Astrocyte (in vitro differentiated cells and primary cell): ENCODE measurements around the gene PRRT3. TPM values are rescaled to one million over a fixed set of nuclear protein-coding genes. Genes with fewer than 3 reads are reported as not detected.

Source experiments
- DNase-seq: peaks from one replicate; pipeline ENCODE4 v3.0.0-alpha.2; 2010; ENCODE audit warnings: low read depth
- FAIRE-seq: peaks from 2 replicates; lab custom pipeline; 2011; peaks lifted over from hg19 to GRCh38; lab: Jason Lieb, UNC
- H2AFZ ChIP-seq: 2 replicates; pipeline ENCODE4 v1.6.0; 2012; ENCODE audit warnings: low read depth, low read length, inconsistent platforms
- H3K27ac ChIP-seq: 2 replicates; pipeline ENCODE4 v1.5.1; 2011; ENCODE audit warnings: low read depth, low read length, inconsistent platforms
- H3K27me3 ChIP-seq: 2 replicates; pipeline ENCODE4 v1.6.0; 2011; ENCODE audit warnings: low read length, inconsistent platforms; ENCODE audit not compliant: insufficient read depth
- H3K36me3 ChIP-seq: 2 replicates; pipeline ENCODE4 v1.5.1; 2011; ENCODE audit warnings: low read length, inconsistent platforms; ENCODE audit not compliant: insufficient read depth
- H3K4me1 ChIP-seq: 2 replicates; pipeline ENCODE4 v1.5.1; 2011; ENCODE audit warnings: low read length, inconsistent platforms; ENCODE audit not compliant: insufficient read depth
- H3K4me2 ChIP-seq: 2 replicates; pipeline ENCODE4 v1.6.0; 2012; ENCODE audit warnings: low read length, inconsistent platforms
- H3K4me3 ChIP-seq: 2 replicates; pipeline ENCODE4 v1.5.1; 2011; ENCODE audit warnings: low read depth, mild to moderate bottlenecking, low read length, inconsistent platforms; ENCODE audit not compliant: insufficient read depth
- H3K79me2 ChIP-seq: 2 replicates; pipeline ENCODE4 v1.6.0; 2012; ENCODE audit warnings: mild to moderate bottlenecking, low read length, inconsistent platforms; ENCODE audit not compliant: insufficient read depth
- H3K9ac ChIP-seq: 2 replicates; pipeline ENCODE4 v1.6.0; 2012; ENCODE audit warnings: mild to moderate bottlenecking, low read length, inconsistent platforms
- H3K9me3 ChIP-seq: 2 replicates; pipeline ENCODE4 v1.5.1; 2012; ENCODE audit warnings: low read depth, mild to moderate bottlenecking, low read length, inconsistent platforms; ENCODE audit not compliant: insufficient read depth
- H4K20me1 ChIP-seq: 2 replicates; pipeline ENCODE4 v1.6.0; 2012; ENCODE audit warnings: low read length, inconsistent platforms; ENCODE audit not compliant: insufficient read depth
- H3K27ac Mint-ChIP-seq: one replicate; pipeline ENCODE4 v1.8.0; 2021; ENCODE audit warnings: mild to moderate bottlenecking, mixed read lengths; ENCODE audit not compliant: unreplicated experiment
- H3K27me3 Mint-ChIP-seq: one replicate; pipeline ENCODE4 v1.8.0; 2021; ENCODE audit warnings: low read depth, mixed read lengths; ENCODE audit not compliant: unreplicated experiment
- H3K36me3 Mint-ChIP-seq: one replicate; pipeline ENCODE4 v1.8.0; 2021; ENCODE audit warnings: low read depth, mixed read lengths; ENCODE audit not compliant: unreplicated experiment
- H3K4me1 Mint-ChIP-seq: one replicate; pipeline ENCODE4 v1.8.0; 2021; ENCODE audit warnings: low read depth, mixed read lengths; ENCODE audit not compliant: unreplicated experiment
- H3K4me3 Mint-ChIP-seq: one replicate; pipeline ENCODE4 v1.8.0; 2021; ENCODE audit warnings: mild to moderate bottlenecking, moderate library complexity, mixed read lengths; ENCODE audit not compliant: unreplicated experiment
- H3K9me3 Mint-ChIP-seq: one replicate; pipeline ENCODE4 v1.8.0; 2021; ENCODE audit warnings: mild to moderate bottlenecking, mixed read lengths; ENCODE audit not compliant: unreplicated experiment
- EZH2 ChIP-seq: IDR thresholded peaks from 2 replicates; pipeline ENCODE4 v1.6.1; 2012; ENCODE audit warnings: mild to moderate bottlenecking, low read length, inconsistent platforms; ENCODE audit not compliant: insufficient read depth
- total RNA-seq: library from RNA; stranded (reverse); gene quantifications from 2 replicates; pipeline ENCODE4 v1.2.1, GENCODE V29; 2021
- TF ChIP-seq, protein P1 (sequence below): IDR thresholded peaks from 2 replicates; pipeline ENCODE4 v1.5.1; 2011; ENCODE audit warnings: low read depth, mild to moderate bottlenecking, inconsistent platforms, low read length, moderate library complexity; ENCODE audit not compliant: insufficient read depth

Gene PRRT3
- total RNA-seq, 1 donor from 2014 or later, result 2.4 TPM

DNA sequence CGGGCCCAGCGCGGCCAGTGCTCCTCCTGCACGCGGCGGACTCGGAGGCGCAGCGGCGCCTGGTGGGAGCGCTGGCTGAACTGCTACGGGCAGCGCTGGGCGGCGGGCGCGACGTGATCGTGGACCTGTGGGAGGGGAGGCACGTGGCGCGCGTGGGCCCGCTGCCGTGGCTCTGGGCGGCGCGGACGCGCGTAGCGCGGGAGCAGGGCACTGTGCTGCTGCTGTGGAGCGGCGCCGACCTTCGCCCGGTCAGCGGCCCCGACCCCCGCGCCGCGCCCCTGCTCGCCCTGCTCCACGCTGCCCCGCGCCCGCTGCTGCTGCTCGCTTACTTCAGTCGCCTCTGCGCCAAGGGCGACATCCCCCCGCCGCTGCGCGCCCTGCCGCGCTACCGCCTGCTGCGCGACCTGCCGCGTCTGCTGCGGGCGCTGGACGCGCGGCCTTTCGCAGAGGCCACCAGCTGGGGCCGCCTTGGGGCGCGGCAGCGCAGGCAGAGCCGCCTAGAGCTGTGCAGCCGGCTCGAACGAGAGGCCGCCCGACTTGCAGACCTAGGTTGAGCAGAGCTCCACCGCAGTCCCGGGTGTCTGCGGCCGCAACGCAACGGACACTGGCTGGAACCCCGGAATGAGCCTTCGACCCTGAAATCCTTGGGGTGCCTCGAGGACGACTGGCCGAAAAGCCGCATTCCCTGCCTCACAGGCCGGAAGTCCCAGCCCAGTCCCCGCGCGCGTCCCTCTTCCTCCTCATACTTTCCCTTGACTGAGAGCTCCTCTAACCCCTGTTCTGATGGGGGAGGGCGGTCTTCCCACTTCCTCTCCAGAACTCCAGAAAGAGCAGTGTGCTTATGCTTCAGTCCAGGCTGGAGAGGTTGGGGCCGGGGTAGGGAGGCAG lies 36.7 kb downstream of the PRRT3 start:
- Mint-ChIP-seq H3K4me1 (peaks cover 5% of the 10 kb centered on the region), H3K27ac (peak overlapping the region; percentile 47), H3K36me3 (peaks cover 10% of the 10 kb centered on the region), H3K27me3 (no peaks in the 10 kb centered on the region), H3K4me3 (peak overlapping the region; percentile 83), H3K9me3 (peaks cover 9% of the 10 kb centered on the region)
- H3K9me3 ChIP-seq, result no peaks in the 10 kb centered on the region
- no peaks in the 10 kb centered on the region for H4K20me1 ChIP-seq
- H3K4me2 ChIP-seq, result peak overlapping the region; percentile 92
- no peaks in the 10 kb centered on the region for H3K79me2 ChIP-seq
- peak overlapping the region; percentile 92 for H2AFZ ChIP-seq
- H3K27ac ChIP-seq, result peak overlapping the region; percentile 31
- peak overlapping the region; percentile 70 for H3K9ac ChIP-seq
- TF ChIP-seq, protein P1, sequence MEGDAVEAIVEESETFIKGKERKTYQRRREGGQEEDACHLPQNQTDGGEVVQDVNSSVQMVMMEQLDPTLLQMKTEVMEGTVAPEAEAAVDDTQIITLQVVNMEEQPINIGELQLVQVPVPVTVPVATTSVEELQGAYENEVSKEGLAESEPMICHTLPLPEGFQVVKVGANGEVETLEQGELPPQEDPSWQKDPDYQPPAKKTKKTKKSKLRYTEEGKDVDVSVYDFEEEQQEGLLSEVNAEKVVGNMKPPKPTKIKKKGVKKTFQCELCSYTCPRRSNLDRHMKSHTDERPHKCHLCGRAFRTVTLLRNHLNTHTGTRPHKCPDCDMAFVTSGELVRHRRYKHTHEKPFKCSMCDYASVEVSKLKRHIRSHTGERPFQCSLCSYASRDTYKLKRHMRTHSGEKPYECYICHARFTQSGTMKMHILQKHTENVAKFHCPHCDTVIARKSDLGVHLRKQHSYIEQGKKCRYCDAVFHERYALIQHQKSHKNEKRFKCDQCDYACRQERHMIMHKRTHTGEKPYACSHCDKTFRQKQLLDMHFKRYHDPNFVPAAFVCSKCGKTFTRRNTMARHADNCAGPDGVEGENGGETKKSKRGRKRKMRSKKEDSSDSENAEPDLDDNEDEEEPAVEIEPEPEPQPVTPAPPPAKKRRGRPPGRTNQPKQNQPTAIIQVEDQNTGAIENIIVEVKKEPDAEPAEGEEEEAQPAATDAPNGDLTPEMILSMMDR, result no peak
- TF ChIP-seq EZH2, result peak; percentile 39
- FAIRE-seq (no peak), DNase-seq (peak; percentile 41)
- peaks cover 29% of the 10 kb centered on the region for H3K4me1 ChIP-seq
- no peaks in the 10 kb centered on the region for H3K27me3 ChIP-seq
- H3K4me3 ChIP-seq, result peak overlapping the region; percentile 57
- no peaks in the 10 kb centered on the region for H3K36me3 ChIP-seq

DNA sequence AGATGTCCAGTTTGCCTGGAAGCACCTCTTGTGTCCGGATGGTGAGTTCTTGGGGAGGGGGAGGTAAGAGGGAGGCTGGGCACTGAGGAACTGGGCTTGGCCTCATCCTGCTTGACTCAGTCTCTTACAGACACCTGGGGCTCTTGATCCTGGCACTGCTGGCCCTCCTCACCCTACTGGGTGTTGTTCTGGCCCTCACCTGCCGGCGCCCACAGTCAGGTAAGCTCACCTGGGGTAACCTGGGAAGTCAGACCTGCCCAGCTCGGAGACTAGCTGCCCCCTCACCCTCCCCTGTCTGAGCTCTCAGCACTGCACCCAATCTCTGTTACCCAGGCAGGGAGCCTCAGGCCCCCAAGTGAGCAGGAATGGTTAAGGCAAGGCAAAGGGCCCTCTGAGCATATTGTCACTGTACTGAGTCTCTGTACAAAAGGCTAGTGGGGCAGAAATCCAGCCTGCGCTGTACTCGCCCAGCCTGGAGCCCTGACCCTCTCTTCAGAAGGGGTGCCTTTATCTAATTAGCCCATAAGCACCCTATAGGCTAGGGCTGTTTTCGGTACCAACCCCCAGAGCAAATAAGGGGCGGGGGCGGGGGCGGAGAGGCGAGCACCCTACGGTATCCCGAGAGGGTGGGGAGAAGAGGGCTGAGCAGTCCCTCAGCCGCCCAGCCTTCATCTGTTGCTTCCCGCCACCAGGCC lies 37.5 kb downstream of the PRRT3 start:
- Histone ChIP-seq H3K36me3 (no peaks in the 10 kb centered on the region), H3K9me3 (no peaks in the 10 kb centered on the region), H3K4me3 (peak overlapping the region; percentile 57), H3K9ac (no peak overlapping the region), H4K20me1 (no peaks in the 10 kb centered on the region), H2AFZ (peak overlapping the region; percentile 92), H3K4me1 (peaks cover 29% of the 10 kb centered on the region), H3K79me2 (no peaks in the 10 kb centered on the region), H3K4me2 (peak overlapping the region; percentile 92), H3K27me3 (no peaks in the 10 kb centered on the region), H3K27ac (no peak overlapping the region)
- TF ChIP-seq EZH2, result no peak
- TF ChIP-seq, protein P1, result no peak
- DNase-seq (no peak), FAIRE-seq (no peak)
- Mint-ChIP-seq H3K36me3 (peaks cover 10% of the 10 kb centered on the region), H3K4me3 (no peak overlapping the region), H3K27me3 (no peaks in the 10 kb centered on the region), H3K4me1 (peaks cover 7% of the 10 kb centered on the region), H3K9me3 (peaks cover 9% of the 10 kb centered on the region), H3K27ac (no peak overlapping the region)
